ENCODE results near the gene SYNRG. TPM values are rescaled to one million over a fixed set of nuclear protein-coding genes. Genes with fewer than 3 reads are reported as not detected.

The SYNRG gene
- total RNA-seq, 4 donors from 2014 or later = 17.4 to 33.1 (median 22.7) TPM

GRCh38 chr17:37530420-37530819 is 78.8 kb downstream of the SYNRG start:
- DNase-seq (ENCODE audit: low spot score) (no peak), ATAC-seq (ENCODE audit: low FRiP score) (no peak)
- no peak for TF ChIP-seq CTCF (IDR thresholded peaks at IDR 0.05)

- TF ChIP-seq CTCF (IDR thresholded peaks at IDR 0.05) = no peak
- DNase-seq (ENCODE audit: low spot score) = no peak
- no peak for ATAC-seq (ENCODE audit: low FRiP score)
Observed at GRCh38 chr17:37527249-37527851, 81.9 kb downstream of the SYNRG start.

- no peak for ATAC-seq (ENCODE audit: low FRiP score)
- no peak for TF ChIP-seq CTCF (IDR thresholded peaks at IDR 0.05)
Observed at GRCh38 chr17:37523715-37524219, 85.5 kb downstream of the SYNRG start.

GRCh38 chr17:37521821-37522220 is 87.4 kb downstream of the SYNRG start:
- DNase-seq (ENCODE audit: low spot score) = no peak
- ATAC-seq (ENCODE audit: low FRiP score) = no peak

More at GRCh38 chr17:37523715-37524219, 85.5 kb downstream of the SYNRG start:
- DNase-seq (ENCODE audit: low spot score) = no peak

GRCh38 chr17:37520174-37520573 is 89.0 kb downstream of the SYNRG start:
- ATAC-seq (ENCODE audit: low FRiP score) (no peak), DNase-seq (ENCODE audit: low spot score) (no peak)
- TF ChIP-seq CTCF (IDR thresholded peaks at IDR 0.05) = no peak

More at GRCh38 chr17:37521821-37522220, 87.4 kb downstream of the SYNRG start:
- no peak for TF ChIP-seq CTCF (IDR thresholded peaks at IDR 0.05)

- no peak for ATAC-seq (ENCODE audit: low FRiP score)
- no peak for TF ChIP-seq CTCF (IDR thresholded peaks at IDR 0.05)
- DNase-seq (ENCODE audit: low spot score) = no peak
Observed at GRCh38 chr17:37519251-37519985, 89.8 kb downstream of the SYNRG start.
